Stimulated activated CD8-positive, alpha-beta memory T cell treated with anti-CD3 and anti-CD28 coated beads, Interleukin-7, amount 100 ng/mL, for 24 hours (primary cell): ENCODE measurements around the gene COX7A2L.
A peak's percentile ranks its signal among the peaks of the same experiment; 100 is the strongest.
"Not testable (repeated sequence)": the region's sequence is repeated elsewhere in the genome, so short reads cannot be mapped to it uniquely, and the experiment has no call there.

ENCODE experiments used
- DNase-seq: peaks from one replicate; pipeline ENCODE4 v3.0.0-alpha.2; 2020; ENCODE audit warnings: low read depth

The COX7A2L gene, protein sequence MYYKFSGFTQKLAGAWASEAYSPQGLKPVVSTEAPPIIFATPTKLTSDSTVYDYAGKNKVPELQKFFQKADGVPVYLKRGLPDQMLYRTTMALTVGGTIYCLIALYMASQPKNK

DNA sequence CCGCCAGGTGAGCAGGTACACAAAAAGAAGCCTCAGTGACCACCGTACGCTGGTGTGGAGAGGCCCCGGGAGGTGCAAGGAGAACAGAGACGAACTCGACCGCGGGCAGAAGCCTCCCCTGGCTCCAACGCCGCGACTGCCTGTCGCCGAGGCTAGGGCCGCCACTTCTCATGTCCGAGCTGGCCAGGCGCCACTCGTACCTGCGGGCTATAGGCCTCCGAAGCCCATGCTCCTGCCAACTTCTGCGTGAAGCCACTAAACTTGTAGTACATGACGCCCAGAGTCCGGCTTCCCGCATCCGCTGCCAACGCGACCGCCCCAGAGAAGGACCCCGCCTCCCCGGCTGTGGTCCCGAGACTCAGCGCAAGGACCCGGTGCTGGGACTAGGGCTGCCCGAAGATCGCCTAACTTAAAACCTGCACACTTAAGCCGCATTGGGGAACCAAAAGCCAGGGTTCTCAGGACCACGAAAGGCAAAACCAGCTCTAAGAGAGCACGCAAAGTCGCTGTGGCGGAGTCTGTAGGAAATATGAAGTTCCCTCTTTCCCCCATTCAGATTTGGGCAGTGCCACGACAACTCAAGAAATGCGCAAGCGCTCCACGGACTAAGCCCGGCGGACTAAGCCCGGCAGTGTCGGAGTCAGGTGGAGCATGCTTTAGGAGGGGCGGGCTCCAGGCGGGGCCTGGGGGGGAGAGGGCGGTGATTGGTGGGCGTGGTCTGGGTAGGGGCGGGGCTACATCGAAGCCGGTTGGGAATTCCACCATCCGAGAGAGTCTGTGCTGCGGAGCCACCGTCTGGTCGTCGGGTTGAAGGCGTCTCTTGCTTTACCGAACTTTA lies at the start of gene COX7A2L:
Gene COX7A2L, minus strand, starts transcription at position 328 of the 838 bp plus-strand sequence. Its CDS starts 56 bp downstream, at position 272.
- DNase-seq = peak; percentile 92

DNA sequence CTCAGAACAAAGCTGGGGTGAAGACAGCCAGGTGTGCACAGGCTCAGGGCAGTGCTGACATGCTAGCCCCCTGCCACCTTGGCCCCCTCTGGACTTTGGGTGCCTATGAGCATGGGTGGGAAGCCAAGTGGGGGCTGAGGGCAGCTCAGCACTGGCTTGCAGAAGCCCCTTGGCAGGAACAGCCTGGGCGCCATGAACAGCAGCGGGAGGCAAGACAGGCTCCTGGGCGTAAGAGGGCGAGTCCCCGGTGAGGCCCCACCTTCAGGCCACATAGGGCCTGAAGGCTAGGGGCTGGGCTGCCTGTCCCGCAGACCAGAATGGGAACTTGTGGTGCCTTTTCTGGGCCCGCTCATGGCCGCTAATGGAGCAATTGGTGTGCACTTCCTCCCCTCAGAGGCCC lies 47.0 kb upstream of the COX7A2L start:
- DNase-seq = no peak

DNA sequence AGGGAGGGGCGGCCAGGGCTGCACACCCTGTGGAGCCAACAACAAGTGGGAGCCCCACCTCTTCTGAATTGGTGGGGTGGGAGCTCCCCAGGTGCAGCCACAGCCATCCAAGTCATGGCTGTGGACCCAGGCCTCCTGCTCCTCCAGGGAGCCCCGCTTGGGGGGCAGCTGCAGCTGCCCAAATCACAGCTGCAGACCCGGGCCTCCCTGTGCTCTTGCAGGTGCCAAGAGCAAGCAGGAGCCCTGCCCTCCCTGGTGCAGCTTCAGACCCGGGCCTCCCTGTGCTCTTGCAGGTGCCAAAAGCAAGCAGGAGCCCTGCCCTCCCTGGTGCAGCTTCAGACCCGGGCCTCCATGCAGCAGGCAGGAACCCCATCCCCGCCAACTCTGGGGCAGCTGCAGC lies 46.5 kb upstream of the COX7A2L start:
- DNase-seq = no peak

DNA sequence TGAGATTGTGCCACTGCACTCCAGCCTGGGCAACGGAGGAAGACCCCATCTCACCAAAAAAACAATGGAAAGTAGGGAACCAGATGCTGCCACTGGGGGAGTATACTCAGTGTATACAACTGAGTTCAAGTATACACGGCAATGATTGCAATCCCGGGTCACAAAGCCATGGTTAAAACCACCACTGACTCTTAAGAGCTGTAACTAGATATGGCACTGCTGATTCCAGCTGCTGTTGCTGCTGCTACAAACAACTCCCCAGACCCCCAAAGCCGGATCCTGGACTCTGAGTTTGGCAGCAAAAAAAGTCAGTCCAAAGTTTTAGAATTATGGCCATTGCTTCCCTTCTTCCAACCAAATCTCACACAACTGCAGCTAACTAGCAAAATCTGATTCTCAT lies 43.7 kb upstream of the COX7A2L start:
- DNase-seq = no peak

DNA sequence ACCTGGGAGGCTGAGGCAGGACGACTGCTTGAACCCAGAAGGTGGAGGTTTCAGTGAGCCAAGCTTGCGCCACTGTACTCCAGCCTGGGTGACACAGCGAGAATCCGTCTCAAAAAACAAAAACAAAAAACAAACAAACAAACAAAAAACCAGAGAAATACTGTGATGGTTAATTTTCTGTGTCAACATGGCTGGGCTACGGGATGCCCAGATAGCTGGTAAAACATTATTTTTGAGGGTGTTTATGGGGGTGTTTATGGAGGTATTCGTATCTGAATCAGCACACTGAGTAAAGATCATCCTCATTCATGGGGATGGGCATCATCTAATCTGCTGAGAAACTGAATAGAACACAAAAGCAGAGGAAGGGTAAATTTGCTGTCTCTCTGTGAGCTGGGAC lies 40.8 kb upstream of the COX7A2L start:
- no peak for DNase-seq

DNA sequence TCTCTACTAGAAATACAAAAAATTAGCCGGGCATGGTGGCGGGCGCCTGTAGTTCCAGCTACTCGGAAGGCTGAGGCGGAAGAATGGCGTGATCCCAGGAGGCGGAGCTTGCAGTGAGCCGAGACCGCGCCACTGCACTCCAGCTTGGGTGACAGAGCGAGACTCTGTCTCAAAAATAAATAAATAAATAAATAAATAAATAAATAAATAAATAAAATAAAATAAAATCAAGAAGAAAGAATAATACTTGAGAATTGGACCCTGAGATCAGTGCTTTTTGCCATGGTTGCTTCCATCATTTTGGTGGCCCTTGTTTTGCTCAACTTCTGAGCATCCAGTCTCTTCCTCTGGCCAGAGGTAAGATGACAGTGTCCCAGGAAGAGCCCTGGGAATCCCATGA lies 37.0 kb upstream of the COX7A2L start:
- DNase-seq = not testable (repeated sequence)

DNA sequence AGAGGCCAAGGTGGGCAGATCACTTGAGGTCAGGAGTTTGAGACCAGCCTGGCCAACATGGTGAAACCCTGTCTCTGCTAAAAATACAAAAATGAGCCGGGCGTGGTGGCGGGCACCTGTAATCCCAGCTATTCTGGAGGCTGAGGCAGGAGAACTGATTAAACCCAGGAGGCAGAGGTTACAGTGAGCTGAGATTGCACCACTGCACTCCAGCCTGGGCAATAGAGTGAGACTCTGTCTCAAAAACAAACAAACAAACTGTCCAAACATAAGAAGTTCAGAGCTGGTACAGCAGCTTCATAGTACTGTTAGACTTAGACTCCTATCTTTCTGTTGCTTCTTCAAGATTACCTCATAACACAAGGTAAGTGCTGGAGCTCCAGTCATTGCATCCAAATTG lies 32.3 kb upstream of the COX7A2L start:
- not testable (repeated sequence) for DNase-seq

DNA sequence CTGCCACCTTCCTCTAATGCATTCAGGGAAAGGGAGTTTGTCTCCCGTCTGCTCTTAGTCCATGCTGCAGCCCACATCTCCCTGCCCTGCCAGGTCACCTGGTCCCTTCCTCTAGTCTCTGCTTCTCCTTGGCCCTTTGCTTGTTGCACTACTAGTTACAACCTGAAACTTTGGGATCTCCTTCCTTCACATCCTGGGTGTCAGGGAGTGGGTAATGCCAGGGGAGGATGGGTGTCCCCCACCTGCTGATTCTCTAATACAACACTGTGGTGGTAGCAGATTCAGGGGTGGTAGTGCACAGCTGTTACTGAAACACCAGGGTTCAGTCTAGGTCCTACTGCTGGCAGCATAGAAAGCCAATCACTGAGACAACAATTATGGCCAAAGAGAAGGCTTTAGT lies 31.2 kb upstream of the COX7A2L start:
- DNase-seq = no peak

DNA sequence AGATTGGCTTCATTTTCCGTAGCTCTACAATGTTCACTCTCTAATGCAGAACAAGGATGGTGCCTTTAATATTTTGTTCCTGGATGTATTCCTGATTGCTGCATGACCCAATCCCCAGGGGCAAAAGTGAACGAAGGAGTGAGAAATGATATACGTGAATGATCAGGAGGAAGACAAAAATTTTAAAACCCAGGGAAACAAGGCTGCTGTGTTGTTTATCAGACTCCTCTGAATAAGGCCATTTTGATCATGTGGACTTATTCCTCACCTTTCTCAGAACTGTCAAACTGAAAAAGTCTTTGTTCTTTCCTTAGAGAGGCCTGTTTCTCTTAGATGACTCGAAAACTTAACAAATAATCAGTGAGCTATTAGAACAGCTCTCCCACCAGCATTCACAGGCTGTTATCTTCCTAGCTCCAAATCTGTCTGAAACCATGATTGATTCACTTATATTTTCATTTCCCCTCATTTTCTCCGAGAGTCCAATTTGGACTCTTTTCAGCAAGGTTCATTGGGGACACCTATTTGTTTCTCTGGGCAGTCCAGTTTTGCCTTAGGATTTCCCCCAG lies 29.5 kb upstream of the COX7A2L start:
- DNase-seq = no peak

DNA sequence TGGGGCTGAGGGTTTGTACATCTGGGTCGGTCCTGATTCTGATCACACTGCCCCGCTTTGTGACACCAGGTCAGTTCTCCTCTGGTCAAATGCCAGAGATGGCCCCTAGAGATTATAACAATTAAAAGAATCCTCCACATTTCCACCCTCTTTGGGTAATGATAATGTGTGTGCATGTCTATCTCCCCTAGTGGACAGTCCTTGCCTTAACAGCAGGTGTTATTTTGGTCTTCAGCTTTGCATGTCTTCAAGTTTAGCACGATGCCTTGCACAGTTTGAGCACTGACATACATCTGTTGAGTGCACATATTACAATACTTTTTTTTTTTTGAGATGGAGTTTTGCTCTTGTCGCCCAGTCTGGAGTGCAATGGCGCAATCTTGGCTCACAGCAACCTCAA lies 25.7 kb upstream of the COX7A2L start:
- no peak for DNase-seq

DNA sequence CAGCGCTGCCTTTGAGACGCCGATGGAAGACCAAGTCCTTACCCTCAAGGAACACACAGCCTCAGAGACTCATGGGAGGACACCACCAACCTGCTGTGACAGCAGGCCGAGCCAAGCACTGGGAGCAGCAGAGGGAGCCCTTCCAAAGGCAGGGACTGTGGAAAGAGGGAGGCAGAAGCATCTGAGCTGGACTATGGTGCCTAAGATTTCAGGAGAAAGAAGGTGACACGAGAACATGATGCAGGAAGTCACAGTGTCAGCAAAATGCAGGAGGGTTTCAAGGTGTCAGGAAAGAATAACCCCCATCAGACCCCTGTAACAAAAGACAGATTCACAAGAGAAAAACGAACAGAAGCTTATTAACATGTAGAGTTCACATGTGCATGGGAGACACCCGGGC lies 24.2 kb upstream of the COX7A2L start:
- no peak for DNase-seq

DNA sequence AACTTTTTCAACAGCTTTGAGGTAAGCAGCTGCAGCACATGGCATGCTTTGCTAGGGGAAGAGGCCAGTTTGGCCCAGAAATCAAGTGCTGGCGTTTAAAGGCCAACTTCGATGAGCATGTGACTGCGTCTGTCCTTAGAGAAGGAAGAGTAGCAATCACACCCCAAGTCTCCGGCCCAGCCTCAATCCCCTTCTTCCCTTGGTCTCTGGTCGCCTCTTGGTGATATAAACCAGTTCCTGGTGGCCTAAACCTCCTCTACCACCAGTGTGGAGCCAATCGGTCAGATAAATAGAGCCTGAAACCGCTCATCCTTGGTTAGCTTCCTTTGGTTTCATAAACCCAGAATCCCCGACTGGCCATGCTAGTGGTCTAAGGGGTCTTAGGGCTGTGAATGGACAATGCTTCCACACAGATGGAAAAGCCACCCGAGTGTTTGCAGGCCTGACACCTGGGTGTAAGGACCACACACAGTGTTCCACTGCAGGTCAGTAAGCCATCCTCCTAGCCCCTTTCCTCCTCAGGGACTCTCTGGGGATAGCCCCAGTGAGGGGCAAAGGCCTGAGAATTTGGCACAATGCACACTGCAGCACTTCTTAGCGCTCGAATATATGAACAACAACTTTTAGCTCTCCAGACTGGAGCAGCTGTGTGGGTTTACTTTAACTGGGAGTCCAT lies 23.0 kb upstream of the COX7A2L start:
- no peak for DNase-seq

DNA sequence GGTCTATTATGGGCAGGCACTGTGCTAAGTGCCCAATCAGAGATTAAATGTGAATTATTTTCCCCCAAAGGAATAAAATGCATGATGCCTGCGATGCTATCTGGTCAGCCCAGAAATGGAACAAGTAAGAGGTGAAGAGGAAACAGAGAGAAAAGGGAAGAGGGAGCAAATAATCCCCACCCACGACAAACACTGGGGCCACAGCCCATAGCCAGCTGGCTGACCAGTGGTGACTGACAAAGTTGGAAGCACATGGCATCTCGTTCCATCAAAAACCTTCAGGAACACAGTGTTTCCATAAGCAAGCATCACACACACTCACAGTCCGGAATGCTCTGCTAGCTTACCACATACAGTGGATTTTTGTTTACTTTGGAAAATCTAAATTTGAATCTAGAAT lies 21.1 kb upstream of the COX7A2L start:
- no peak for DNase-seq

DNA sequence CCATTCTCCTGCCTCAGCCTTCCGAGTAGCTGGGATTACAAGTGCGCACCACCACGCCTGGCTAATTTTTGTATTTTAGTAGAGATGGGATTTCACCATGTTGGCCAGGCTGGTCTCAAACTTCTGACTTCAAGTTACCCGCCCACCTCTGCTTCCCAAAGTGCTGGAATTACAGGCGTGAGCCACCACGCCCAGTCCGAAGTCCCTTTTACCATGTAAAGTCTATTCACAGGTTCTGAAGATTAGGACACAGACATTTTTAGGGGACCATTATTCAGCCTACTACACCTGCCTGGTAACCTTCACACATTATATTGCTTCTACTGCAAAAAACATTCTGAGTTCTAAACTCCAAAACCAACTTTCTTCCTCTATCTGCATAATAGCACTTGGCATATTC lies 19.0 kb upstream of the COX7A2L start:
- not testable (repeated sequence) for DNase-seq

DNA sequence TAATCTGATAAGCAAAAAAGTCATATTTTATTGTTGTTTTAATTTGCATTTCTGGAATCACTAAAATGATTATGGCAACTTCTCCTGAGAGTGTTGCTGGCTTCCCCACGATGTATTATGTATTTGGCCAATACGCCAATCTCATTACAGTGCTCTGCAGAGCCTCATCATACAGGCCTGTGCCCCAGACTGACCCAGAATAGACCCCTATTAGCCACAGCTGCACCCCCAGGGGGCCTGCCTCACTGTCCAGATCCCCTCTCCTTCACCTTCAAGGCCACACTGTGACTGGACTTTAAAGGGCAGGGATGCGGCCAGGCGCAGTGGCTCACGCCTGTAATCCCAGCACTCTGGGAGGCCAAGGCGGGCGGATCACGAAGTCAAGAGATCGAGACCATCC lies 17.4 kb upstream of the COX7A2L start:
- DNase-seq = no peak

DNA sequence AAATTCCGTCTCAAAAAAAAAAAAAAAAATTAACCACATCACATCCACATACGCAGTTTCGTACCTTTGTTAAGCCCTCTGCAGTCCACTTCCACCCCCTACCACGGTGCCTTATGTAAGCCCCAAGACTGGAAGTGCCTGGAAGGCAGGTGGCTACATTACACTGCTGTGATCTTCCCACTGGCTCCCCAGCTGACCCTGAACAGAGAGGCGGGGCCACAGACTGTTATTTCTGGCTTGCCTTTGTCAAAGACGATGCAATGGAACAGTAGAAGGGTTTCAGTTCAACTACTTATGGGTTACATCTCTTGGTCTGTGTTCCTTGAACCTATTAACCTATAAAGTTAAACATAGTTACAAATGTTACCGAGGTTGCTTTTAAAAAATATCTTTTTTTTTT lies 15.7 kb upstream of the COX7A2L start:
- no peak for DNase-seq

DNA sequence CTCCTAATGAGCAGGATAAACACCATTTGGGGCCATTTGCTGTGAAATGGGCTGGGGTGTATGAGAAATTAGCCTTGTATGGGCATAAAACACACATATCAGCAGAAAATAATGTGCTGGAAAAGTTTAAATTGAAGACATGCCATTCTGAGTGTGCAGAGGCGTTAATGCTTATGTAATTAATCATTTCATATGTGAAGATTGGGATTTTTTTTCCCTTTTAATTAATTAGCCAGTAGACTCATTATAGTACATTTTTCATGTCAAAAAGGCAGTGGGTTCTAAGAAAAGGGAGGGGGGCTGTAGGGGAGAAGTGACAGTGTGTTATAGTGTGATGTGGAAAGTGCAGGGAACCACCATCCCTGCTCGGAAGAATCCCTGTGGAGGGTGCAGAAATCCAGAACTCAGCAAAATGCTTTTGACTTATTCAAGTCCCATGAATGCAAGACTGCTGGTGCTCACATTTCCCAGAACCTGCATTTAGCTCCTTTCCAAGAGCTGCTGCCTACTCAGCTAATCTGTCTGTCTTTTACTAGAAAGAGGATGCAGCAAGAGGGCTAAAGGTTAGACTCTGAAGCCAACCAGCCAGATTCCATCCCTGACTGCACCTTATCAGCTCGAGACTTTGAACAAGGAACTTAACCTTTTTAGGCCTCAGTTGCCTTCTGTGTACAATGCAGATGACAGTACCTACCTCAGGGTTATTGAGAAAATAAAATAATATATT lies 11.6 kb upstream of the COX7A2L start:
- DNase-seq = no peak

DNA sequence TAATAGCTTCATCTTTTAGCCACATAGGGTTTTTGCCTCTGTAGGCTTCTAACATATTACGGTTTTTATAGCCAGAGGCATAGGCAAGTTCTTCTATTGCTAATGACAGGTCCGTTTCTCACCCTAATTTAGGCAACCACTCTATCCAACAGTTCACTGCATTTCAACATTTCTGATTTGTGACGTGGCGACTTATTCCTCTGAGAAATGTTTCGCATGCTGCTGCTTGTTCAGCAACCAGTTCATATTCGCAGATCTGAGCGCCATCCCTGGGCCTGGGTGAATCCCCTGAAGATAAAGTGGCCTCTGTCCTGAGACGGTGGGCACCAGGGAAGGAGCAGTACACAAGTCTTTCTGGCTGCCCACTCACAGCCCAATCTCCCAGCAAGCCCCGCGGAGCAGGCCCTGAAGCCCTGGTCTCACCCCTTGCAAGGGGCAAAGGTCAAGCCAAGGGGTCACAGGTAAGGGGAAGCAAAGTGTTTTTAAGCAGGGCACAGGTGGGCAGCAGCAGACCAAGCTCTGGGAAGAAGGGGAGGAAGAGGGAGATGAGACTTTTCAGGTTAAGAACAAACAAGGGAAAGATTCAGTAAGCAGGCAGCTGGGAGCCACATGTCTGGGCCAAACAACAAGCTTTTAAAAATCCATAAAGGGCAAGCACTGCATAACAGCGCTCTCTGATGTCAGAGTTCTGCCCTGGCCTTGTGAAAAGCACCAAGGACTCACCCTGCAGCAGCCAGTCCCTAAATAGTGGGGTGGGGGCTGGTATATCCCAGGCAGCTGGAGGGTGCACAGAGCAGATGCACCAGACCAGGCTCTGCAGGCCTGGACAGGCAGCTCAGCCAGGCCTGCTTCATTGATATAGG lies 10.8 kb upstream of the COX7A2L start:
- no peak for DNase-seq

DNA sequence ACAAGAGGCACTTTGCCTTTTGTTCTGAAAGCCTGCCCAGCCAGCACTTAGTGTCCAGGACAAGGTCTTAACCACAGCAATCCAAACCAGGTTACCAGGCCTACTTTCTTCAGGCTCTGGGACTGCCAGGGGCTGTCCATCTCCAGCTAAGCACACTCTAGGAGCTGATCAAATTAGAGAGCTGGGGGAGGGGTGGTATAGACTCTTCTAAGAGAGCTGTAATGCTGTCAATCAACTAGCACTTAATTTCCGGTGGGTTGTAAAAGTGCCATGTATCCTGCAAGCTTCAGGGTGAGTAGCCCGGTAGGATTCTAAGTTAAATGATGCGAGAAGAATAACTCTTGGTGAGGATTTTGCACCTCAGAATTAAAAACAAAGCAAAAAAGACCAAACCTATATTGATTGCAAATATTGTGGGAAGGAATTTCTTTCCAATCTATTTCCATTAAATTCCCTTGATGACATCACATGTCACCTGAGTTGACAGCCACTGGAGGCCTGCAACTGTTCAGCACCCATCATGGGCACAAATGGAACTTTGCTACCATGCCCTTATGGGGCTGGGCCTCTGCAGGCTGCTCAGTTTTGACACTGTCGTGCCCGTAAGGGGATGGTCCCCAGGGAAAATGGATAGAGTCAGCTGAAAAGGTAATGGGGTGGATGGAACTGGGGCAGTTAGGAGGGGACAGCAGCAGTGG lies 8.7 kb upstream of the COX7A2L start:
- no peak for DNase-seq

DNA sequence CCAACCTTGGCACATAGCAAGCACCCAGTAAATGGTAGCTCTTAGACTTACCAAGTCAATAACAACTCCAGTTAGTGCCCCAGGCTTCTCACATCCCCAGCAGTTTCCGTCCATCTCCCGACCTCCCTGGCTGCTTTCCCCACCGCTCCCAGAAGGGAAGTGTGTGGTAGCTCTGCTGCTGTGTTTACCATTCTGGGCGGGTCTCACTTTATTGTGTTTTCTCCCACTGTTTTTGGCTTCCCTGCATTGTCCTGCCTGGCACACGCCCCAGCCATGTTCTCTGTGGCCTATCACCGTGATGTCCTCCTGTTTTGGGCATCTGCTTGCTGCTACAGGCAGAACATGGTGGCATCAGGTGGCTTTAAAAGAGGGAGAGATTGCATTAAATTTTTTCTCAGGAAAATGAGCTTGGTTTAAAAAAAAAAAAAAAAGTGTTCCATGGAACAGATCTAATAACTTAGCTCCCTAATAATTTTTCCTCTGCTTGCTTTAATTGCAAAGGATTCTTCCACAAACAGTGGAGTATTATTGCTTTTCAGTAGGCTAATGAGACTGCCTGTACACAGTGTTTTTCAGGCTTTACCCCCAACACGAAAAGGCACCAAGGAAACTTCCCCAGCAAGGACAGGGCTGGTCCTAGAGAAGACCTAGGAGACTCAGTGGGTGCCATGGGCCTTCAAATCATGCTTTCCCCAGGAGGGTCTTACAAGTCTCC lies 8.0 kb upstream of the COX7A2L start:
- no peak for DNase-seq
